HCT116 (cell line): ENCODE data around the gene PLXNC1.

Experiments
- CBX3 ChIP-seq: IDR thresholded peaks from 2 replicates; pipeline ENCODE4 v1.6.1; 2012; ENCODE audit warnings: low read depth
- EZH2 ChIP-seq: fragments of 200-600 bp; sonication (generic); IDR thresholded peaks from 2 replicates; pipeline ENCODE4 v1.6.1; 2017; ENCODE audit warnings: antibody characterized with exemption, mixed run types
- EZH2phosphoT487 ChIP-seq: fragments of 200-600 bp; IDR thresholded peaks from 2 replicates; pipeline ENCODE4 v1.6.1; 2018; ENCODE audit warnings: antibody characterized with exemption, borderline replicate concordance
- JUND ChIP-seq: IDR thresholded peaks from 2 replicates; pipeline ENCODE4 v1.6.1; 2012
- POLR2A ChIP-seq: IDR thresholded peaks from 2 replicates; pipeline ENCODE4 v1.7.0; 2011; ENCODE audit warnings: borderline replicate concordance; ENCODE audit not compliant: insufficient read depth, insufficient read length; ENCODE audit errors: extremely low read depth
- POLR2AphosphoS5 ChIP-seq: IDR thresholded peaks from 2 replicates; pipeline ENCODE4 v1.6.1; 2011; ENCODE audit warnings: mild to moderate bottlenecking, low read depth, low read length, moderate library complexity
- RAD21 ChIP-seq: IDR thresholded peaks from 2 replicates; pipeline ENCODE4 v1.6.1; 2012; ENCODE audit warnings: low read depth, mild to moderate bottlenecking
- YY1 ChIP-seq: IDR thresholded peaks from 2 replicates; pipeline ENCODE4 v1.6.1; 2011; ENCODE audit warnings: low read length, low read depth, moderate library complexity, mild to moderate bottlenecking; ENCODE audit not compliant: insufficient replicate concordance; ENCODE audit errors: extremely low read depth
- ZNF274 ChIP-seq: fragments of 200-500 bp; sonication (Bioruptor generic); IDR thresholded peaks from 2 replicates; pipeline ENCODE4 v1.6.1; 2014; ENCODE audit warnings: mild to moderate bottlenecking, low read depth, low read length, inconsistent platforms
- TF ChIP-seq, protein P1 (sequence below), 3 experiments: fragments of 200-600 bp in 1 of 3; sonication (generic) in 1 of 3; IDR thresholded peaks in 2 of 3; conservative IDR thresholded peaks in 1 of 3; 2 replicates each; pipeline ENCODE4 v1.5.1; 2012 to 2017; ENCODE audit warnings: low read depth in 2 of 3, low read length in 2 of 3, antibody characterized with exemption in 1 of 3, borderline replicate concordance in 1 of 3, control low read depth in 1 of 3, mild to moderate bottlenecking in 1 of 3, mixed read lengths in 1 of 3, mixed run types in 1 of 3, moderate library complexity in 1 of 3; ENCODE audit not compliant: insufficient read depth in 1 of 3
- TF ChIP-seq, protein P2 (sequence below): IDR thresholded peaks from 2 replicates; pipeline ENCODE4 v1.6.1; 2012
- TF ChIP-seq, protein P3 (sequence below): IDR thresholded peaks from 2 replicates; pipeline ENCODE4 v1.6.1; 2012; ENCODE audit warnings: low read depth
- TF ChIP-seq, protein P4 (sequence below): IDR thresholded peaks from 2 replicates; pipeline ENCODE4 v1.6.1; 2011; ENCODE audit warnings: mild to moderate bottlenecking, low read length, moderate library complexity; ENCODE audit not compliant: insufficient replicate concordance; ENCODE audit errors: extremely low read depth

DNA sequence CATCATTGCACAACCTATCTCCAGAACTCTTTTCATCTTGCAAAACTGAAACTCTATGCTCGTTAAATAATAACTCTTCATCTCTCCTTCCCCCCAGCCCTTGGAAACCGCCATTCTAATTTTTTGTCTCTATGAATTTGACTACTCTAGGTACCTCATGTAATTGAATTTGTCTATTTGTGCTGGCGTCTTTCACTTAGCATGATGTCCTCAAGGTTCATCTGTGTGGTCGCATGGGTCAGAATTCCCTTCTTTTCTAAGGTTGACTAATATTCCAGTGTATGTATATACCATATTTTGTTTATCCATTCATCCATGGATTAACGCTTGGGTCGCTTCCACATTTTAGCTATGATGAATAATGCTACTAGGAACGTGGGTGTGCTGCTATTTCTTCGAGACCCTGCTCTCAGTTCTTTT, 80.1 kb downstream of the PLXNC1 start:
- TF ChIP-seq POLR2A (no peak), EZH2 (no peak), RAD21 (no peak), JUND (no peak), ZNF274 (no peak), CBX3 (no peak), POLR2AphosphoS5 (no peak), EZH2phosphoT487 (no peak), YY1 (no peak)
- TF ChIP-seq, protein P1, sequence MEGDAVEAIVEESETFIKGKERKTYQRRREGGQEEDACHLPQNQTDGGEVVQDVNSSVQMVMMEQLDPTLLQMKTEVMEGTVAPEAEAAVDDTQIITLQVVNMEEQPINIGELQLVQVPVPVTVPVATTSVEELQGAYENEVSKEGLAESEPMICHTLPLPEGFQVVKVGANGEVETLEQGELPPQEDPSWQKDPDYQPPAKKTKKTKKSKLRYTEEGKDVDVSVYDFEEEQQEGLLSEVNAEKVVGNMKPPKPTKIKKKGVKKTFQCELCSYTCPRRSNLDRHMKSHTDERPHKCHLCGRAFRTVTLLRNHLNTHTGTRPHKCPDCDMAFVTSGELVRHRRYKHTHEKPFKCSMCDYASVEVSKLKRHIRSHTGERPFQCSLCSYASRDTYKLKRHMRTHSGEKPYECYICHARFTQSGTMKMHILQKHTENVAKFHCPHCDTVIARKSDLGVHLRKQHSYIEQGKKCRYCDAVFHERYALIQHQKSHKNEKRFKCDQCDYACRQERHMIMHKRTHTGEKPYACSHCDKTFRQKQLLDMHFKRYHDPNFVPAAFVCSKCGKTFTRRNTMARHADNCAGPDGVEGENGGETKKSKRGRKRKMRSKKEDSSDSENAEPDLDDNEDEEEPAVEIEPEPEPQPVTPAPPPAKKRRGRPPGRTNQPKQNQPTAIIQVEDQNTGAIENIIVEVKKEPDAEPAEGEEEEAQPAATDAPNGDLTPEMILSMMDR (IDR thresholded peaks at IDR 0.05 in 2 of 3, conservative IDR thresholded peaks at IDR 0.05 in 1 of 3; ENCODE audit: borderline replicate concordance in 1 of 3, insufficient read depth in 1 of 3, low read depth in 2 of 3, low read length in 2 of 3) = no peak
- TF ChIP-seq, protein P2, sequence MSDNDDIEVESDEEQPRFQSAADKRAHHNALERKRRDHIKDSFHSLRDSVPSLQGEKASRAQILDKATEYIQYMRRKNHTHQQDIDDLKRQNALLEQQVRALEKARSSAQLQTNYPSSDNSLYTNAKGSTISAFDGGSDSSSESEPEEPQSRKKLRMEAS = no peak
- TF ChIP-seq, protein P3, sequence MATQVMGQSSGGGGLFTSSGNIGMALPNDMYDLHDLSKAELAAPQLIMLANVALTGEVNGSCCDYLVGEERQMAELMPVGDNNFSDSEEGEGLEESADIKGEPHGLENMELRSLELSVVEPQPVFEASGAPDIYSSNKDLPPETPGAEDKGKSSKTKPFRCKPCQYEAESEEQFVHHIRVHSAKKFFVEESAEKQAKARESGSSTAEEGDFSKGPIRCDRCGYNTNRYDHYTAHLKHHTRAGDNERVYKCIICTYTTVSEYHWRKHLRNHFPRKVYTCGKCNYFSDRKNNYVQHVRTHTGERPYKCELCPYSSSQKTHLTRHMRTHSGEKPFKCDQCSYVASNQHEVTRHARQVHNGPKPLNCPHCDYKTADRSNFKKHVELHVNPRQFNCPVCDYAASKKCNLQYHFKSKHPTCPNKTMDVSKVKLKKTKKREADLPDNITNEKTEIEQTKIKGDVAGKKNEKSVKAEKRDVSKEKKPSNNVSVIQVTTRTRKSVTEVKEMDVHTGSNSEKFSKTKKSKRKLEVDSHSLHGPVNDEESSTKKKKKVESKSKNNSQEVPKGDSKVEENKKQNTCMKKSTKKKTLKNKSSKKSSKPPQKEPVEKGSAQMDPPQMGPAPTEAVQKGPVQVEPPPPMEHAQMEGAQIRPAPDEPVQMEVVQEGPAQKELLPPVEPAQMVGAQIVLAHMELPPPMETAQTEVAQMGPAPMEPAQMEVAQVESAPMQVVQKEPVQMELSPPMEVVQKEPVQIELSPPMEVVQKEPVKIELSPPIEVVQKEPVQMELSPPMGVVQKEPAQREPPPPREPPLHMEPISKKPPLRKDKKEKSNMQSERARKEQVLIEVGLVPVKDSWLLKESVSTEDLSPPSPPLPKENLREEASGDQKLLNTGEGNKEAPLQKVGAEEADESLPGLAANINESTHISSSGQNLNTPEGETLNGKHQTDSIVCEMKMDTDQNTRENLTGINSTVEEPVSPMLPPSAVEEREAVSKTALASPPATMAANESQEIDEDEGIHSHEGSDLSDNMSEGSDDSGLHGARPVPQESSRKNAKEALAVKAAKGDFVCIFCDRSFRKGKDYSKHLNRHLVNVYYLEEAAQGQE = no peak
- TF ChIP-seq, protein P4, sequence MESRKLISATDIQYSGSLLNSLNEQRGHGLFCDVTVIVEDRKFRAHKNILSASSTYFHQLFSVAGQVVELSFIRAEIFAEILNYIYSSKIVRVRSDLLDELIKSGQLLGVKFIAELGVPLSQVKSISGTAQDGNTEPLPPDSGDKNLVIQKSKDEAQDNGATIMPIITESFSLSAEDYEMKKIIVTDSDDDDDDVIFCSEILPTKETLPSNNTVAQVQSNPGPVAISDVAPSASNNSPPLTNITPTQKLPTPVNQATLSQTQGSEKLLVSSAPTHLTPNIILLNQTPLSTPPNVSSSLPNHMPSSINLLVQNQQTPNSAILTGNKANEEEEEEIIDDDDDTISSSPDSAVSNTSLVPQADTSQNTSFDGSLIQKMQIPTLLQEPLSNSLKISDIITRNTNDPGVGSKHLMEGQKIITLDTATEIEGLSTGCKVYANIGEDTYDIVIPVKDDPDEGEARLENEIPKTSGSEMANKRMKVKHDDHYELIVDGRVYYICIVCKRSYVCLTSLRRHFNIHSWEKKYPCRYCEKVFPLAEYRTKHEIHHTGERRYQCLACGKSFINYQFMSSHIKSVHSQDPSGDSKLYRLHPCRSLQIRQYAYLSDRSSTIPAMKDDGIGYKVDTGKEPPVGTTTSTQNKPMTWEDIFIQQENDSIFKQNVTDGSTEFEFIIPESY = no peak
